K562 (cell line): ENCODE results near the gene FBN1. TPM values are rescaled to one million over a fixed set of nuclear protein-coding genes. Genes with fewer than 3 reads are reported as not detected.

Experiments used
- ATAC-seq: fragments of 200-7000 bp; cut with Tn5 transposase; 3 replicates; pipeline ENCODE4 v1.9.1; 2020; ENCODE audit warnings: moderate library complexity
- BruUV-seq: library from RNA; stranded (reverse); fragments of 400-500 nt; replicated peaks from 2 replicates; lab custom pipeline; 2021; lab: Mats Ljungman, UMichigan
- CTCF ChIA-PET: fragments of 300-600 bp; formaldehyde crosslinking; extraction: SDS; loops from one replicate; lab custom pipeline; 2021; ENCODE audit warnings: low intra/inter-chr PET ratio; lab: Yijun Ruan, JAX
- POLR2A ChIA-PET: fragments of 300-600, 350-650 bp; sonication (Branson Sonifier 250); formaldehyde crosslinking; extraction: SDS; loops from one replicate; lab custom pipeline; 2021; ENCODE audit warnings: antibody characterized with exemption, inconsistent platforms; lab: Yijun Ruan, JAX
- DNase-seq, 4 experiments: peaks; one replicate each; pipeline versions ENCODE4 v3.0.0 to v3.0.0-alpha.2; 2011 to 2018; ENCODE audit warnings: low spot score in 3 of 4, mixed read lengths in 3 of 4; ENCODE audit errors: extremely low read depth in 1 of 4
- FAIRE-seq: peaks from 2 replicates; lab custom pipeline; 2011; peaks lifted over from hg19 to GRCh38; lab: Jason Lieb, UNC
- H2AFZ ChIP-seq: 2 replicates; pipeline ENCODE4 v1.6.0; 2011; ENCODE audit warnings: low read depth, low read length, control low read depth, inconsistent platforms
- H3K27ac ChIP-seq: fragments of 200-600 bp; 3 replicates; pipeline ENCODE4 v1.8.0; 2011; ENCODE audit warnings: low read depth, mild to moderate bottlenecking, control low read depth, inconsistent platforms, low read length, moderate library complexity, mixed read lengths; ENCODE audit errors: extremely low read depth
- H3K27me3 ChIP-seq, 2 experiments: fragments of 300-600 bp in 1 of 2; 2 replicates in 1 of 2; 3 replicates in 1 of 2; pipeline versions ENCODE4 v1.6.0 to v1.8.0; 2011; ENCODE audit warnings: inconsistent platforms in 2 of 2, low read length in 2 of 2, mild to moderate bottlenecking in 1 of 2, mixed read lengths in 1 of 2, moderate library complexity in 1 of 2; ENCODE audit not compliant: control insufficient read depth in 2 of 2, insufficient read depth in 2 of 2
- H3K36me3 ChIP-seq: fragments of 300-600 bp; 3 replicates; pipeline ENCODE4 v1.8.0; 2011; ENCODE audit warnings: mild to moderate bottlenecking, low read length, inconsistent platforms; ENCODE audit not compliant: control insufficient read depth, insufficient read depth
- H3K4me1 ChIP-seq, 2 experiments: fragments of 200-600 bp in 1 of 2; replicated peaks in 1 of 2; 2 replicates in 1 of 2; 3 replicates in 1 of 2; pipeline versions ENCODE4 v1.5.1 to v1.8.0; 2011; ENCODE audit warnings: inconsistent platforms in 2 of 2, low read length in 2 of 2, mild to moderate bottlenecking in 1 of 2, mixed read lengths in 1 of 2, moderate library complexity in 1 of 2; ENCODE audit not compliant: control insufficient read depth in 2 of 2, insufficient read depth in 2 of 2
- H3K4me2 ChIP-seq: 2 replicates; pipeline ENCODE4 v1.6.1; 2011; ENCODE audit warnings: low read length, control low read depth, inconsistent platforms, mixed read lengths; ENCODE audit not compliant: insufficient read depth
- H3K4me3 ChIP-seq: fragments of 200-600 bp; sonication (generic), shearing (Covaris generic); 2 replicates; pipeline ENCODE4 v1.5.1; 2016; ENCODE audit warnings: control low read depth, inconsistent platforms
- H3K79me2 ChIP-seq: fragments of 200-600 bp; 3 replicates; pipeline ENCODE4 v1.8.0; 2011; ENCODE audit warnings: low read length, inconsistent platforms; ENCODE audit not compliant: control insufficient read depth, insufficient read depth
- H3K9ac ChIP-seq, 2 experiments: 2 replicates each; pipeline versions ENCODE4 v1.6.0 to v1.6.1; 2011; ENCODE audit warnings: low read depth in 2 of 2, low read length in 2 of 2, control low read depth in 1 of 2, inconsistent platforms in 1 of 2, mild to moderate bottlenecking in 1 of 2, mixed read lengths in 1 of 2; ENCODE audit not compliant: insufficient read depth in 1 of 2
- H3K9me1 ChIP-seq: one replicate; pipeline ENCODE4 v1.6.0; 2011; ENCODE audit warnings: inconsistent platforms, mild to moderate bottlenecking, low read length, moderate library complexity; ENCODE audit not compliant: control insufficient read depth, insufficient read depth
- H3K9me3 ChIP-seq: replicated peaks from 2 replicates; pipeline ENCODE4 v1.5.1; 2011; ENCODE audit warnings: low read depth, low read length, inconsistent platforms; ENCODE audit not compliant: control insufficient read depth, insufficient read depth
- H4K20me1 ChIP-seq: replicated peaks from 2 replicates; pipeline ENCODE4 v1.6.1; 2011; ENCODE audit warnings: low read length, inconsistent platforms, mixed read lengths; ENCODE audit not compliant: control insufficient read depth, insufficient read depth
- CGGBP1 ChIP-seq: fragments of 250-450 bp; sonication (Bioruptor Pico); IDR thresholded peaks from 2 replicates; pipeline ENCODE4 v1.9.0; 2021; ENCODE audit warnings: mild to moderate bottlenecking
- HES1 ChIP-seq: fragments of 450-650 bp; IDR thresholded peaks from 2 replicates; pipeline ENCODE4 v1.6.1; 2016; ENCODE audit warnings: low read depth, mild to moderate bottlenecking, moderate library complexity
- MTF1 ChIP-seq: fragments of 250-450 bp; sonication (Bioruptor Pico); IDR thresholded peaks from 2 replicates; pipeline ENCODE4 v1.9.0; 2021; ENCODE audit warnings: moderate library complexity, mild to moderate bottlenecking, inconsistent platforms, borderline replicate concordance
- NCOA2 ChIP-seq, 2 experiments: fragments of 450-650 bp; IDR thresholded peaks; 2 replicates each; pipeline ENCODE4 v1.6.1; 2018; ENCODE audit warnings: mild to moderate bottlenecking in 2 of 2, moderate library complexity in 1 of 2; ENCODE audit not compliant: partially characterized antibody in 2 of 2
- SAFB ChIP-seq: fragments of 200-400 bp; formaldehyde crosslinking; IDR thresholded peaks from 2 replicates; pipeline ENCODE4 v1.6.1; 2017; ENCODE audit warnings: low read depth, low read length, borderline replicate concordance
- SIN3A ChIP-seq, 2 experiments: fragments of 150-350 bp in 1 of 2; IDR thresholded peaks; 2 replicates each; pipeline ENCODE4 v1.6.1; 2011 to 2016; ENCODE audit warnings: borderline replicate concordance in 2 of 2, low read depth in 2 of 2, low read length in 2 of 2, mild to moderate bottlenecking in 2 of 2, moderate library complexity in 2 of 2; ENCODE audit not compliant: control insufficient read depth in 1 of 2
- SMAD2 ChIP-seq: fragments of 150-350 bp; IDR thresholded peaks from 2 replicates; pipeline ENCODE4 v1.6.1; 2014; ENCODE audit warnings: low read depth, mild to moderate bottlenecking, low read length
- USF1 ChIP-seq: sonication (generic); formaldehyde crosslinking; IDR thresholded peaks from 2 replicates; pipeline ENCODE4 v1.9.0; 2022; ENCODE audit warnings: mild to moderate bottlenecking, missing genetic modification reagents
- WGBS: fragments of 100-300 bp; shearing (Covaris generic); methylation state at CpG from one replicate; pipeline ENCODE4 v1.1.6; 2016; ENCODE audit warnings: low coverage, mixed read lengths; ENCODE audit not compliant: insufficient coverage; ENCODE audit errors: missing lambda C conversion rate; 5-methylcytosine and 5-hydroxymethylcytosine counted together
- in situ Hi-C: fragments of 300-500 bp; cut with MboI; formaldehyde crosslinking; loops from 4 replicates; pipeline ENCODE4 v1.15.0; 2018; ENCODE audit warnings: inconsistent platforms, mixed read lengths
- intact Hi-C: fragments of 100-400 bp; cut with micrococcal nuclease; formaldehyde crosslinking; loops from 2 replicates; pipeline ENCODE4 v1.14.2; 2022
- polyA plus RNA-seq, 8 experiments: library from polyadenylated mRNA; depleted of rRNA in 4 of 8; stranded (reverse) in 5 of 8; unstranded in 3 of 8; fragments of >200 nt; fragmentation: Nextera tagmentation in 2 of 8; fragmentation: Illumina TruSeq in 1 of 8; extraction: Ambion mirVana in 2 of 8; extraction: Trizol in 1 of 8; gene quantifications; 2 replicates each; pipeline versions ENCODE4 v1.2.1 to v1.2.3, GENCODE V29; 2011 to 2014; ENCODE audit warnings: inconsistent platforms in 1 of 8, missing spikeins in 1 of 8
- total RNA-seq, 7 experiments: library from RNA; depleted of rRNA in 6 of 7; stranded (reverse); fragments of >200 nt in 6 of 7; fragmentation: Illumina TruSeq in 2 of 7; extraction: Trizol in 2 of 7; gene quantifications; 2 replicates each; pipeline versions ENCODE4 v1.2.1 to v1.2.3, GENCODE V29; 2011 to 2021; ENCODE audit warnings: low replicate concordance in 1 of 7

Gene FBN1
- total and polyA plus RNA-seq, 9 of the 15 experiments (the other 6 are each of a cell fraction or from before 2014, with no cell fraction given), result 0.15 to 1.2 (median 0.60) TPM

GRCh38 chr15:48393645-48394506 lies 251.6 kb downstream of the FBN1 start:
- Histone ChIP-seq H3K4me3 (no peak overlapping the region), H3K4me2 (no peak overlapping the region), H3K27me3 (peaks cover 2 to 14% of the 10 kb centered on the region in 2 experiments; a peak in 3 of 5 replicates), H3K36me3 (no peaks in the 10 kb centered on the region), H3K4me1 (no peaks in the 10 kb centered on the region), H3K79me2 (no peaks in the 10 kb centered on the region), H2AFZ (0 out of 2 replicates have a peak overlapping the region, but pooled peaks have one; percentile 6), H3K9me1 (no peaks in the 10 kb centered on the region), H3K9me3 (no peaks in the 10 kb centered on the region), H3K9ac (no peak overlapping the region), H4K20me1 (no peaks in the 10 kb centered on the region), H3K27ac (no peak overlapping the region)
- ChIA-PET CTCF (no interaction called here), POLR2A (interaction anchor here (1.1 kb wide), 1 partner anchor 10 kb away, joined by 3 read pairs; no protein-coding TSS in a partner anchor)
- in situ Hi-C loops, result no loop called here
- no TSS peak for BruUV-seq
- no peak for ATAC-seq
- intact Hi-C loops, result no loop called here
- no peak for FAIRE-seq
- WGBS, result 17% methylated on average over 13 of the region's 15 CpGs
- DNase-seq, result no peak
- no peak for TF ChIP-seq CGGBP1
- TF ChIP-seq MTF1 (CRISPR knock-in tag), result no peak
- TF ChIP-seq NCOA2 (IDR thresholded peaks at IDR 0.05; ENCODE audit: partially characterized antibody in 2 of 2), result no peak
- TF ChIP-seq SMAD2, result no peak
- TF ChIP-seq SIN3A (IDR thresholded peaks at IDR 0.05; ENCODE audit: borderline replicate concordance in 2 of 2, control insufficient read depth in 1 of 2, low read depth in 2 of 2, low read length in 2 of 2), result no peak
- TF ChIP-seq SAFB, result no peak
- no peak for TF ChIP-seq USF1 (CRISPR knock-in tag)
- no peak for TF ChIP-seq HES1
